ENCODE results near the gene ADAMTS9.

Gene ADAMTS9

DNA sequence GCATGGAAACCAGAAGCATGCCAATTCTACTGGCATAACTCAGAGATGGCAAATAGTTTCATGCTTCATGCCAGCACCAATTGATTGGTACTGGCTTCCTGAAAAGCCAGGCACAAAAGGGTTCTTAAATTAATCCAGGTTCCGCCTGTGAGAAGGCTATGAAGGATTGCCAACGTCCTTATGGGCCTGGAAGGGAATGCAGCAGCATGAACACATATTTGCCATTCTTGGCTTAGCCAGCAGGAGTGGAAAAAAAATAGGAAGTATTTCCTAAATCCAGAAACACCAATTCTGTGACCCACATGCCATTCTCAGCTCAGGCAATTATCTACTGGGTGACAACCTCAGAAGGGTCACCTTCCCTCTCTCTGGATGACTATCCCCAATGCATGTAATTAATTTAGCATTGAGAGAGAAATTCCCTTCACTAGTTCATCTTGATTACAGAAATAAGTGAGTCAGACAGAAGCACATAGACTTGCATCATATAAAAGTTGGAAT is 36.0 kb downstream of the ADAMTS9 start:
- no peak for DNase-seq

GRCh38 chr3:64651303-64651702 is 36.5 kb downstream of the ADAMTS9 start:
- DNase-seq = no peak

DNA sequence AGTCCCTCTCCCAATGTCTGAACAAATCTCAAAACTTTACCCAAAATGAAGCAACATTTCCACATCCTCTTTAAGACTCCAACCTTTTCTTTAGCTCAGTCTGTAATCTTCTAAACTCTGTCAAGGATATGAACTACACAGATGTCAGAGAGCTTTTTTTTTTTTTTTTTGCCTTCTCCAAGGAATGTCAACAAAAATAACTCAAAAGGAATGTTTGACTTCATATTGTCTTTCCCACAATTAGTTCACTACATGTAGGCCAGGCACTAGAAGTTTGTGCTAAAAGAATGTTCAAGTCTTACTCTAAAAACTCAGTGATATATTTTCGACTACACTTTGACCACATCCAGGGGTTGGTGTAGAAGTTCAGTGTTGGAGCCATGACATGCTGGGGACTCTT is 37.1 kb downstream of the ADAMTS9 start:
- DNase-seq = no peak

DNA sequence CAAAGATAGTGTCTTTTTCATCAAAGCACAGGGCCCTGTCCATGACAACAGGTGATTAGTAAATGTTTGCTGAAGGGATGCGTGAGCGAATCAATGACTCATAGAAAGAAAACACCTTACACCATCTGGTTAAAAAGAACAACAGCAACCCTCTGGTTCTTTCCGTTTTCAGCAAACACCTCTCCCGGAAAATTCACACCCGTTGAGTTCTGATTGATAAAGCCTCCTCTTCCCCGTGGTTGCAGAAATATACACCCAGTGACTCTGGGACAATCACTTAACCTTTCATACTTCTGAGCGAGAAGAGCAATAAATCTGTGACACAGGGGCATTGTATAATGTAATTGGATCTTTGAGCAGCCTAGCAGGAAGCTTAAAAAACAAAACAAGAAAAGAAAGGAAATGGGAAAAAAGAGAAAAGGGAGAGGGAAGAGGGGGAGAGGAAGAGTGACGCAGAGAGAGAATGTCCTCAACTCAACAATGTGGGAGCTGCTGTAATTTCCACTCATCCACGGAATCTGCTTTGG is 37.6 kb downstream of the ADAMTS9 start:
- no peak for DNase-seq

GRCh38 chr3:64648927-64649906 is 38.6 kb downstream of the ADAMTS9 start:
- no peak for DNase-seq

GRCh38 chr3:64647825-64648224 is 40.0 kb downstream of the ADAMTS9 start:
- no peak for DNase-seq

DNA sequence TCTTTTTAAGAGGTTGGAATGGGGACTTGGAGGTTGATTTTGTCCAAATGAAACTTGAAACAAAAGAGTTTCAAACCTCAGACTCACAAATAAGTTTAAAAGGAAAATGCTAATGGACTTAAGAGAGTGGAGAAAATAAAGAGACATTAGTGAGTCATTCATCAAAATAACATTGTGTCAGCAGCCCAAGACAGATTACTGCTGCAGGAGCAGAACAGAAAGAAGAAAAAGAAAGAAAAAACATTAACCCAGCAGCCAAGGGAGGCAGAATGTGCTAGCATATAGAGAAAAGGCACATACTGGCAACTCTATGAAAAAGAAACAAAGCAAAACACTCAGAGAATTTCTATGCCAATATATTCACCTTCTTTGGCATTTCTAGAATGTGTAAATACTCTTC is 42.6 kb downstream of the ADAMTS9 start:
- DNase-seq = no peak

DNA sequence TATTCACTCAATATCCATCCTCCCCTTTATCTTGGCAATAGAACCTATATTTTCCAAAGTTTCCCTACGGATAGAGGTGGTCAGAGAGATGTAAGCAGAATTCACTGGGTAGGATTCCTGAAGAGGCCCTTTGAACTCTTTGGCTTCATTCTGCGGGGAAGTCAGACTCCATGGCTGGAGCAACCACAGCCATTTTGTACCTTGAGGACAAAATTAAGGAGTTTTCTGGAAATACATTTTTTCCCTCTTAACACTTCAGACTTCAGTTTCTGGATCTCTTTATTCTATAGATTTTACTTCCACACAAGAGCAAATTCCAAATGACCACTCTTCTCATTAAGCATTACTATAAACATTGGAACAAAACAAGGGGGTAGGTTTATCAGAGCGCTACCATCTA is 43.3 kb downstream of the ADAMTS9 start:
- DNase-seq = no peak

DNA sequence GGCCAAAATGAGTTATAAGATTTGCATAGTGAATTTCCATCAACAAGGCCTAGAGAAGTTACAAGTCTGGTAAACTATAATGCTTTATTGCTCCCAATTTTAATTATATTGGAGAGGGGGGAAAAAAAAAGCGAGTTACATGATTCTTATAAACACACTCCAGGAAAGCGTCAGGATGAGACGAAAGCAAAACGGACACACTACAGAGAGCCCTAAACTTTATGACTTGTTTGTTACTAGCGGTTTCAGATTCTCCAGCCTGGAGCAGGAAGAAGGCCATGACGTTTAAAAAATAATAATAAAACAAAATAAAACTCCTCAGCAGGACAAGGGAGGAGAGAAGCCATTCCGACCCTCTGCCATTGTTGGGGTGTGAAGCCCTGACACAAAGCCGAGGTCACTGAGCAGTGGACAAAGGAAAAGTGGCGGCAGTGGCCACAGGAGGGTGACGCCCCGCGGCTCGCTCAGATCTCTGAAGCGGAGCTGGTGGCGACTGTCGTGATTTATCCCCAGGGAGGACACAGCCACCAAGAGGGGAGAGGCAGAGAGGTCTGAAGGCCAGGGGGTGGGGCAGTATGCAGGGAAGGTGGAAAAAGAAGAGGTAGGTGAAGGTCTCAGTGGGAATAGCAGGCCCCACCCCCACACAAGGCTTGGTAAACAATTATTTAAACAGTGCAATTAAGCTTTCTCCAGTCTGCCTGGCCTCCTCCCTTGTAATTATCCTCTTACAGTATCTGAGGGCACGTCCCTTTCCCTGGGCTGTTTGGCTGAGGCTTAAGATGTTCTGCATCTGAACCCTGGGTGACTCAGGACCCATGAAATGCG is 45.3 kb downstream of the ADAMTS9 start:
- peak in 1 of 2 experiments; percentile 5 for DNase-seq

GRCh38 chr3:64638981-64639481 is 48.8 kb downstream of the ADAMTS9 start:
- DNase-seq = peak; percentile 75 to 93

GRCh38 chr3:64638511-64638910 is 49.3 kb downstream of the ADAMTS9 start:
- DNase-seq = peak; percentile 57 to 63

DNA sequence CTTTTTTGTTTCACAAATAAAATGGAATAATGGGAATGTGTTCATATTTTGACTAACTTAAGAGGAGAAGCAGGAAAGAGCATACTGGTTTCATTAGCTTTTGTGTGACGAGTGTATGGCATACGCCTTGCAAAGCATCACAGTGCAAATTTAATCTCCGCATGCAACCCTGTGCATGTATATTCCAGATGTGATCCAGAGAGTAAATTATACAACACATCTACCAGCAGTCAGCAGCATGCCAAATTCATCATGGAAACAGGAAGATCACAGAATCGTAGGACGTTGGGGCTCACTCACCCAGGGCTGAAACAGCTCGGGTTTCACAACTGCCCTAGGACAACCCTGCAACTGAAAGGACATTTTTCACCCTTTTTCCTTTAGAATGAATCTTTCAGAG is 53.4 kb downstream of the ADAMTS9 start:
- no peak for DNase-seq

- DNase-seq = no peak
Measured at GRCh38 chr3:64631951-64632350, 55.8 kb downstream of the ADAMTS9 start.

- peak in 1 of 2 experiments; percentile 20 for DNase-seq
Measured at GRCh38 chr3:64627471-64628321, 60.1 kb downstream of the ADAMTS9 start.

DNA sequence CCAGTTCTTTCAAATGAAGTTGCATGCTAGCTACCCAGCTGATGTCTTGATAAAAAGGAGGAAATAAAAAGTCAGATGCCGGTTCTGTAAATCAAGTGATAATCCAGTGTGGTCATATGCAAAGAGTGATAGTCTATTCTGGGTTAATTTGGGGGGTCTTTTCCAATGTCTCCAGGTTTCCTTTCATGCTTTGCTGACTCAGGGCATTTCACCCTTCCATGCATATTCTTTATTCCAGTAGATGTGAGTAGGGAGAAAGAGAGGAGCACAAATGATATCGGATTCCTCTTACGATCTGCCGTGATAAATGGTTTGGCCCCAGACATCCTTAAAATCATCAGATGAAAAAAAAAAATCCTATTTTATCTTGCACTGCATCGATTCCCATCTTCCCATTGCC is 60.8 kb downstream of the ADAMTS9 start:
- no peak for DNase-seq

DNA sequence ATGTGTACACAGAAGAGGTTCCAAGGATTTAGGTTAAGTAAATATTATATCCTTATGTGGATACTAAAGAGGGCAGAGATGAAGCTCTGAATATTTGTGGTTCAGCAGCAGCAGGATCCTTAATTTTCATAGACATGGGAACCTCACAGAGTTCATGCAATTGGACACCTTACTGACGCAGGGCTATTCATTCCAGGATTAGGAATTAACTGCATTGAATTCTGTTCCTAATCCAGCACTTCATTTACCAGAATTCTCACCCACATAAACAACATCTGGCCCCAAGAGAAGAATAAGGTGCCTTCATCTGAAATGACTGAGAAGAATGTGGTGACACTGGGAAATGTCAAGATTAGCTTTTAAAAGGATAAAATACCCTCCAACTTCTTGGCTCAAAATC is 62.4 kb downstream of the ADAMTS9 start:
- peak; percentile 43 to 86 for DNase-seq

DNA sequence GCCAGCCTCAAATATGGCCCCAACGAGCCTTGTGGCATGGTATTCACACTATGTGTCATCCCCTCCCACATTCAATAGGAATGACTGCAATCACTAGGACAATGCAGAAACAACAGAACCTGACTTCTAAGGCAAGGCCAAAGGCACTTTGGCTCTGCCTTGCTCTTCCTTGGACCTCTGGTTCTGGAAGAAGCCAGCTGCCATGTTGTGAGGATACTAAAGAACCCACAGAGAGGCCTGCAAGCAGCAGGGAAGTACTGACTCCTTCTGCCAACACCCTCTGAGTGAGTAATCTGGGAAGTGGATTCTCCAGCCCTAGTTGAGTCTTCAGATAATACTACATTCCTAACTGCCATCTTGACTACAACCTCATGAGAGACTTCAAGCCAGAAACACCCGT is 64.7 kb downstream of the ADAMTS9 start:
- no peak for DNase-seq

DNA sequence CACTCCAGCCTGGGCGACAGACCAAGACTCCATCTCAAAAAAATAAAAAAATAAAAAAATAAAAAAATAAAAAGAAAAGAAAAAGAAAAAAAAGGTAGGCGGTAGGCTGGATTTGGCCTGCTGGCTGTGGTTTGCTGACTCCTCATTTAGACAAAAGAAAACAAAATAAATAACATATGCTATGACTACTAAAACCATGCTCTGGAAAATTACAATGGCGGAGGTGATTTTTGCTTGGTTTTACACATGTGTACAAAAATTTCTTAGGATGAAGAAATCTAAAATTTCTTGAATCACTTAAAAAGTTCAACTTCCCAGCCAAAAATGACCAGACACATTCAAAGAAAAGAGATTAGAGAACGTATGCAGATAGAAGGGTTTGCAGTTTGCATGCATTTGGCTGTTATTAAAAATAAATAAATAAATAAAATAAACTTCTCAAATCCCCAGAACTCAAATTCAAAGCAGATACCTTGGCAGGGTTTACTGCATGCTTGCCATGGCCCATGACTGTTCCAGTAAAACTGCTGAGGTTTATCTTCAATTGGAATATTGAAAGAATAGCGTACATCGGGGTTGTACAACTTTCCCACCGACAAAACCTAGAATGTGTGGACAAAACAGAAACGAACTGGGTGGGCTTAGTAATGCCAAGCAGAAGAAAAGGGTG is 65.9 kb downstream of the ADAMTS9 start:
- no peak for DNase-seq

GRCh38 chr3:64621275-64621674 is 66.5 kb downstream of the ADAMTS9 start:
- no peak for DNase-seq

DNA sequence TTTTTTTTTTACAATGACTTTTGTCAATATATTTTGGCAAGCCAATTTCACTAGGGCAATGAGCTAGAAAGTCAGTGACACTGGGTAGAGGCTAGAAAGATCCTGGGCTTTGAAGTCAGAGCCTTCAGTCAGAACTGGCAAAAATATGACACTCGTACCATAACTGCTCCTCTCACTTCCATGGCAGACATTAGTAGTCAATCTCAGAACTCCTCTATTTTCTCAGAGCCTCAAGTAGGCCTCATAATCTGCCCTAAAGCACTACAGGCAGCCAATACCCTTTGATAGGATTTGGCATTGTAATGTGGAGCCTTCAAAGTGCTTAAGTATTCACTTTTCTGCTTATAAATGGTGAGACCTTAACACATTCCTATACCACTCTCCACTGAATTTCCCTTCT is 67.8 kb downstream of the ADAMTS9 start:
- no peak for DNase-seq

GRCh38 chr3:64619216-64619615 is 68.6 kb downstream of the ADAMTS9 start:
- no peak for DNase-seq

DNA sequence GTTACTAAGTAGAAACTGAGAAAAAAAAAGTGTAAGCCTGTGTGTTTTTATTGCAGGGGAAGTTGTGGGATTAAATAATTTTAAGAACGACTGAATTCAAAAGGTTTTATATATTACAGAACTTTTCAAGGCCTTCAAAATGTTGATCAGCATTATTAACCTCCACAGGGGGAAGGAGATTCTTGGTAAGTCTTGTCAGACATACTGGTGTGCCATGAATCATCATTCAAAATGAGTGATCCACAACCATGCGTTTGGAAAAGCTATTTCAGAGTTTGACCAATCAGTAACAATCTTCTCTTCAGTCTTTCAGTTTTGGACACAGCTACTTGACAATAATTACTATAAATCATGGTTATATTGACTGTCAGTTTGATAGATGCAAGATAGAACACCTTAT is 70.2 kb downstream of the ADAMTS9 start:
- DNase-seq = no peak
